K562 (cell line): ENCODE measurements around the gene ALAS2. TPM values are rescaled to one million over a fixed set of nuclear protein-coding genes. Genes with fewer than 3 reads are reported as not detected.

Experiments used
- BACH1 ChIP-seq: fragments of 200-800 bp; sonication (Bioruptor generic); IDR thresholded peaks from 2 replicates; pipeline ENCODE4 v1.6.1; 2016; ENCODE audit warnings: missing genetic modification characterization, missing compliant biosample characterization
- HSF4 ChIP-seq: fragments of 250-450 bp; sonication (Bioruptor Pico); IDR thresholded peaks from 2 replicates; pipeline ENCODE4 v2.1.2; 2022; ENCODE audit warnings: mild to moderate bottlenecking, moderate library complexity, borderline replicate concordance
- NRF1 ChIP-seq, 2 experiments: fragments of 450-650 bp; IDR thresholded peaks in 1 of 2; conservative IDR thresholded peaks in 1 of 2; 2 replicates each; pipeline ENCODE4 v1.6.1; 2014; ENCODE audit warnings: mild to moderate bottlenecking in 2 of 2
- SIN3A ChIP-seq, 2 experiments: fragments of 150-350 bp in 1 of 2; IDR thresholded peaks; 2 replicates each; pipeline ENCODE4 v1.6.1; 2011 to 2016; ENCODE audit warnings: borderline replicate concordance in 2 of 2, low read depth in 2 of 2, low read length in 2 of 2, mild to moderate bottlenecking in 2 of 2, moderate library complexity in 2 of 2; ENCODE audit not compliant: control insufficient read depth in 1 of 2
- ZNF644 ChIP-seq: fragments of 200-800 bp; sonication (Bioruptor generic); IDR thresholded peaks from 2 replicates; pipeline ENCODE4 v1.6.1; 2016; ENCODE audit warnings: low read depth, missing genetic modification characterization, missing compliant biosample characterization
- ZNF668 ChIP-seq: fragments of 250-450 bp; sonication (Bioruptor Pico); IDR thresholded peaks from 2 replicates; pipeline ENCODE4 v1.8.0; 2022; ENCODE audit warnings: mild to moderate bottlenecking, inconsistent platforms
- polyA plus RNA-seq, 8 experiments: library from polyadenylated mRNA; depleted of rRNA in 4 of 8; stranded (reverse) in 5 of 8; unstranded in 3 of 8; fragments of >200 nt; fragmentation: Nextera tagmentation in 2 of 8; fragmentation: Illumina TruSeq in 1 of 8; extraction: Ambion mirVana in 2 of 8; extraction: Trizol in 1 of 8; gene quantifications; 2 replicates each; pipeline versions ENCODE4 v1.2.1 to v1.2.3, GENCODE V29; 2011 to 2014; ENCODE audit warnings: inconsistent platforms in 1 of 8, missing spikeins in 1 of 8
- total RNA-seq, 7 experiments: library from RNA; depleted of rRNA in 6 of 7; stranded (reverse); fragments of >200 nt in 6 of 7; fragmentation: Illumina TruSeq in 2 of 7; extraction: Trizol in 2 of 7; gene quantifications; 2 replicates each; pipeline versions ENCODE4 v1.2.1 to v1.2.3, GENCODE V29; 2011 to 2021; ENCODE audit warnings: low replicate concordance in 1 of 7
- TF ChIP-seq, protein P1 (sequence below): fragments of 250-450 bp; sonication (Bioruptor Pico); IDR thresholded peaks from 2 replicates; pipeline ENCODE4 v1.8.0; 2021; ENCODE audit warnings: borderline replicate concordance, mild to moderate bottlenecking, moderate library complexity; ENCODE audit not compliant: poor library complexity, severe bottlenecking
- TF ChIP-seq, protein P2 (sequence below), 2 experiments: fragments of 450-650 bp in 1 of 2; sonication (generic) in 1 of 2; formaldehyde crosslinking in 1 of 2; IDR thresholded peaks; 2 replicates each; pipeline versions ENCODE4 v1.7.1 to v1.9.0; 2016 to 2022; ENCODE audit warnings: inconsistent platforms in 1 of 2, mild to moderate bottlenecking in 1 of 2, missing genetic modification reagents in 1 of 2
- TF ChIP-seq, protein P3 (sequence below): fragments of 450-650 bp; IDR thresholded peaks from one replicate; pipeline ENCODE4 v1.6.1; 2018; ENCODE audit warnings: mild to moderate bottlenecking, moderate library complexity; ENCODE audit not compliant: partially characterized antibody
- TF ChIP-seq, protein P4 (sequence below): sonication (generic); formaldehyde crosslinking; IDR thresholded peaks from 2 replicates; pipeline ENCODE4 v1.8.1; 2023; ENCODE audit warnings: mild to moderate bottlenecking, missing genetic modification reagents
- TF ChIP-seq, protein P5 (sequence below): fragments of 450-650 bp; IDR thresholded peaks from 2 replicates; pipeline ENCODE4 v1.6.1; 2016; ENCODE audit warnings: low read depth, mild to moderate bottlenecking, moderate library complexity

Gene ALAS2
- total and polyA plus RNA-seq, 9 of the 15 experiments (the other 6 are each of a cell fraction or from before 2014, with no cell fraction given): 14.6 to 101 (median 33.4) TPM

DNA sequence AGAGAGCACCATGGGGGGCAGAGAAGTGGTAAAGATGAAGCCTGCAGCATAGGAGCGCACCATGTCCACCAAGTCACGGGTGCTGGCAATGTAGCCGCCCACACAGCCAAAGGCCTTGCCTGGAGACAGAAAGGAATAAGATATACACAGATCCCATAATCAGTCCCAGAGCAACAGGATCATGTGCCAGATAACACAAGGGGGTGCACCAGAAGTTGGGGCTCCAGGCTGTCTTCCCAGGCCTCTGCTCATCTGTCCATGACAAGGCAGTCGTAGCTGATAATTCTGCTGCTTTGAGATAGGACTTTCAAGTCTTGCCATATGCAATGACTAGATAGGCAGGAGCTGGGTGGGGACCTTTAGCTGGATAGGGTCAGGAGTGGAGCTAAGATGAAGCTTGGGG, 15.9 kb downstream of the ALAS2 start (continued):
- no peak for TF ChIP-seq ZNF668 (CRISPR knock-in tag)
- TF ChIP-seq, protein P1, sequence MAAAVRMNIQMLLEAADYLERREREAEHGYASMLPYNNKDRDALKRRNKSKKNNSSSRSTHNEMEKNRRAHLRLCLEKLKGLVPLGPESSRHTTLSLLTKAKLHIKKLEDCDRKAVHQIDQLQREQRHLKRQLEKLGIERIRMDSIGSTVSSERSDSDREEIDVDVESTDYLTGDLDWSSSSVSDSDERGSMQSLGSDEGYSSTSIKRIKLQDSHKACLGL (CRISPR knock-in tag): no peak
- TF ChIP-seq BACH1 (tag): no peak
- no peak for TF ChIP-seq SIN3A (IDR thresholded peaks at IDR 0.05; ENCODE audit: borderline replicate concordance in 2 of 2, control insufficient read depth in 1 of 2, low read depth in 2 of 2, low read length in 2 of 2)
- TF ChIP-seq, protein P2, sequence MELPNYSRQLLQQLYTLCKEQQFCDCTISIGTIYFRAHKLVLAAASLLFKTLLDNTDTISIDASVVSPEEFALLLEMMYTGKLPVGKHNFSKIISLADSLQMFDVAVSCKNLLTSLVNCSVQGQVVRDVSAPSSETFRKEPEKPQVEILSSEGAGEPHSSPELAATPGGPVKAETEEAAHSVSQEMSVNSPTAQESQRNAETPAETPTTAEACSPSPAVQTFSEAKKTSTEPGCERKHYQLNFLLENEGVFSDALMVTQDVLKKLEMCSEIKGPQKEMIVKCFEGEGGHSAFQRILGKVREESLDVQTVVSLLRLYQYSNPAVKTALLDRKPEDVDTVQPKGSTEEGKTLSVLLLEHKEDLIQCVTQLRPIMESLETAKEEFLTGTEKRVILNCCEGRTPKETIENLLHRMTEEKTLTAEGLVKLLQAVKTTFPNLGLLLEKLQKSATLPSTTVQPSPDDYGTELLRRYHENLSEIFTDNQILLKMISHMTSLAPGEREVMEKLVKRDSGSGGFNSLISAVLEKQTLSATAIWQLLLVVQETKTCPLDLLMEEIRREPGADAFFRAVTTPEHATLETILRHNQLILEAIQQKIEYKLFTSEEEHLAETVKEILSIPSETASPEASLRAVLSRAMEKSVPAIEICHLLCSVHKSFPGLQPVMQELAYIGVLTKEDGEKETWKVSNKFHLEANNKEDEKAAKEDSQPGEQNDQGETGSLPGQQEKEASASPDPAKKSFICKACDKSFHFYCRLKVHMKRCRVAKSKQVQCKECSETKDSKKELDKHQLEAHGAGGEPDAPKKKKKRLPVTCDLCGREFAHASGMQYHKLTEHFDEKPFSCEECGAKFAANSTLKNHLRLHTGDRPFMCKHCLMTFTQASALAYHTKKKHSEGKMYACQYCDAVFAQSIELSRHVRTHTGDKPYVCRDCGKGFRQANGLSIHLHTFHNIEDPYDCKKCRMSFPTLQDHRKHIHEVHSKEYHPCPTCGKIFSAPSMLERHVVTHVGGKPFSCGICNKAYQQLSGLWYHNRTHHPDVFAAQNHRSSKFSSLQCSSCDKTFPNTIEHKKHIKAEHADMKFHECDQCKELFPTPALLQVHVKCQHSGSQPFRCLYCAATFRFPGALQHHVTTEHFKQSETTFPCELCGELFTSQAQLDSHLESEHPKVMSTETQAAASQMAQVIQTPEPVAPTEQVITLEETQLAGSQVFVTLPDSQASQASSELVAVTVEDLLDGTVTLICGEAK (IDR thresholded peaks at IDR 0.05): no peak
- TF ChIP-seq, protein P2 (CRISPR knock-in tag; IDR thresholded peaks at IDR 0.05): no peak
- no peak for TF ChIP-seq NRF1 (conservative IDR thresholded peaks at IDR 0.05 in 1 of 2, IDR thresholded peaks at IDR 0.05 in 1 of 2)
- no peak for TF ChIP-seq HSF4 (CRISPR knock-in tag)
- TF ChIP-seq, protein P3, sequence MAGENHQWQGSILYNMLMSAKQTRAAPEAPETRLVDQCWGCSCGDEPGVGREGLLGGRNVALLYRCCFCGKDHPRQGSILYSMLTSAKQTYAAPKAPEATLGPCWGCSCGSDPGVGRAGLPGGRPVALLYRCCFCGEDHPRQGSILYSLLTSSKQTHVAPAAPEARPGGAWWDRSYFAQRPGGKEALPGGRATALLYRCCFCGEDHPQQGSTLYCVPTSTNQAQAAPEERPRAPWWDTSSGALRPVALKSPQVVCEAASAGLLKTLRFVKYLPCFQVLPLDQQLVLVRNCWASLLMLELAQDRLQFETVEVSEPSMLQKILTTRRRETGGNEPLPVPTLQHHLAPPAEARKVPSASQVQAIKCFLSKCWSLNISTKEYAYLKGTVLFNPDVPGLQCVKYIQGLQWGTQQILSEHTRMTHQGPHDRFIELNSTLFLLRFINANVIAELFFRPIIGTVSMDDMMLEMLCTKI: no peak
- TF ChIP-seq, protein P4, sequence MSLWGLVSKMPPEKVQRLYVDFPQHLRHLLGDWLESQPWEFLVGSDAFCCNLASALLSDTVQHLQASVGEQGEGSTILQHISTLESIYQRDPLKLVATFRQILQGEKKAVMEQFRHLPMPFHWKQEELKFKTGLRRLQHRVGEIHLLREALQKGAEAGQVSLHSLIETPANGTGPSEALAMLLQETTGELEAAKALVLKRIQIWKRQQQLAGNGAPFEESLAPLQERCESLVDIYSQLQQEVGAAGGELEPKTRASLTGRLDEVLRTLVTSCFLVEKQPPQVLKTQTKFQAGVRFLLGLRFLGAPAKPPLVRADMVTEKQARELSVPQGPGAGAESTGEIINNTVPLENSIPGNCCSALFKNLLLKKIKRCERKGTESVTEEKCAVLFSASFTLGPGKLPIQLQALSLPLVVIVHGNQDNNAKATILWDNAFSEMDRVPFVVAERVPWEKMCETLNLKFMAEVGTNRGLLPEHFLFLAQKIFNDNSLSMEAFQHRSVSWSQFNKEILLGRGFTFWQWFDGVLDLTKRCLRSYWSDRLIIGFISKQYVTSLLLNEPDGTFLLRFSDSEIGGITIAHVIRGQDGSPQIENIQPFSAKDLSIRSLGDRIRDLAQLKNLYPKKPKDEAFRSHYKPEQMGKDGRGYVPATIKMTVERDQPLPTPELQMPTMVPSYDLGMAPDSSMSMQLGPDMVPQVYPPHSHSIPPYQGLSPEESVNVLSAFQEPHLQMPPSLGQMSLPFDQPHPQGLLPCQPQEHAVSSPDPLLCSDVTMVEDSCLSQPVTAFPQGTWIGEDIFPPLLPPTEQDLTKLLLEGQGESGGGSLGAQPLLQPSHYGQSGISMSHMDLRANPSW (CRISPR knock-in tag): no peak
- peak; percentile 95 for TF ChIP-seq ZNF644 (tag)
- TF ChIP-seq, protein P5, sequence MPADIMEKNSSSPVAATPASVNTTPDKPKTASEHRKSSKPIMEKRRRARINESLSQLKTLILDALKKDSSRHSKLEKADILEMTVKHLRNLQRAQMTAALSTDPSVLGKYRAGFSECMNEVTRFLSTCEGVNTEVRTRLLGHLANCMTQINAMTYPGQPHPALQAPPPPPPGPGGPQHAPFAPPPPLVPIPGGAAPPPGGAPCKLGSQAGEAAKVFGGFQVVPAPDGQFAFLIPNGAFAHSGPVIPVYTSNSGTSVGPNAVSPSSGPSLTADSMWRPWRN: peak; percentile 65
